GM19328 (cell line): ENCODE measurements around the gene DCLK3.
A peak's percentile ranks its signal among the peaks of the same experiment; 100 is the strongest.

ENCODE experiments used
- ATAC-seq: cut with Tn5 transposase; IDR thresholded peaks from one replicate; pipeline ENCODE4 v1.9.1; 2021; ENCODE audit warnings: mild to moderate bottlenecking, moderate library complexity; ENCODE audit not compliant: unreplicated experiment

The DCLK3 gene

GRCh38 chr3:36713904-36714303 is 50.4 kb downstream of the DCLK3 start:
- ATAC-seq = no peak

- ATAC-seq = no peak
Measured at GRCh38 chr3:36710606-36711005, 53.7 kb downstream of the DCLK3 start.

- no peak for ATAC-seq
Measured at GRCh38 chr3:36709826-36710365, 54.5 kb downstream of the DCLK3 start.

GRCh38 chr3:36709281-36709680 is 55.1 kb downstream of the DCLK3 start:
- no peak for ATAC-seq

GRCh38 chr3:36707623-36708409 is 56.5 kb downstream of the DCLK3 start:
- no peak for ATAC-seq

GRCh38 chr3:36705015-36705414 is 59.3 kb downstream of the DCLK3 start:
- ATAC-seq = no peak

GRCh38 chr3:36704280-36704679 is 60.1 kb downstream of the DCLK3 start:
- no peak for ATAC-seq

- ATAC-seq = no peak
Measured at GRCh38 chr3:36701249-36701572, 63.1 kb downstream of the DCLK3 start.

- peak; percentile 75 for ATAC-seq
Measured at GRCh38 chr3:36700537-36701248, 63.7 kb downstream of the DCLK3 start.

- no peak for ATAC-seq
Measured at GRCh38 chr3:36698314-36698713, 66.0 kb downstream of the DCLK3 start.

GRCh38 chr3:36697229-36698001 is 66.9 kb downstream of the DCLK3 start:
- no peak for ATAC-seq

GRCh38 chr3:36696799-36697198 is 67.6 kb downstream of the DCLK3 start:
- ATAC-seq = no peak

- ATAC-seq = no peak
Measured at GRCh38 chr3:36695769-36696137, 68.6 kb downstream of the DCLK3 start.

- no peak for ATAC-seq
Measured at GRCh38 chr3:36695113-36695768, 69.1 kb downstream of the DCLK3 start.

- ATAC-seq = peak; percentile 44
Measured at GRCh38 chr3:36693670-36694069, 70.7 kb downstream of the DCLK3 start.

GRCh38 chr3:36689560-36689959 is 74.8 kb downstream of the DCLK3 start:
- no peak for ATAC-seq

- no peak for ATAC-seq
Measured at GRCh38 chr3:36688815-36689214, 75.5 kb downstream of the DCLK3 start.

- no peak for ATAC-seq
Measured at GRCh38 chr3:36686516-36686915, 77.8 kb downstream of the DCLK3 start.

- ATAC-seq = no peak
Measured at GRCh38 chr3:36681867-36682266, 82.5 kb downstream of the DCLK3 start.

GRCh38 chr3:36680952-36681351 is 83.4 kb downstream of the DCLK3 start:
- no peak for ATAC-seq
